Measurements from ENCODE around the gene FGFR2.

Gene FGFR2

GRCh38 chr10:121628859-121629258 is 30.6 kb upstream of the FGFR2 start:
- no peak for TF ChIP-seq MAX (IDR thresholded peaks at IDR 0.05)
- no peak for TF ChIP-seq USF1 (IDR thresholded peaks at IDR 0.05)
- no peak for TF ChIP-seq CEBPB (IDR thresholded peaks at IDR 0.05)
- no peak for TF ChIP-seq YY1 (IDR thresholded peaks at IDR 0.05; ENCODE audit: low read depth)
- no peak for TF ChIP-seq TEAD4 (IDR thresholded peaks at IDR 0.05)
- no peak for TF ChIP-seq CREB1 (IDR thresholded peaks at IDR 0.05; ENCODE audit: low read depth)
- no peak for TF ChIP-seq ZBTB7A (IDR thresholded peaks at IDR 0.05; ENCODE audit: low read depth)
- no peak for TF ChIP-seq REST (IDR thresholded peaks at IDR 0.05; ENCODE audit: low read depth)
- TF ChIP-seq EP300 (IDR thresholded peaks at IDR 0.05; ENCODE audit: borderline replicate concordance) = no peak
- TF ChIP-seq NFIC (IDR thresholded peaks at IDR 0.05) = no peak
- no peak for TF ChIP-seq EGR1 (IDR thresholded peaks at IDR 0.05)
- TF ChIP-seq RAD21 (IDR thresholded peaks at IDR 0.05; ENCODE audit: low read depth) = no peak
- no peak for TF ChIP-seq FOXM1 (IDR thresholded peaks at IDR 0.05; ENCODE audit: borderline replicate concordance, low read depth)

- TF ChIP-seq YY1 (IDR thresholded peaks at IDR 0.05; ENCODE audit: low read depth) (no peak), RAD21 (IDR thresholded peaks at IDR 0.05; ENCODE audit: low read depth) (no peak), CREB1 (IDR thresholded peaks at IDR 0.05; ENCODE audit: low read depth) (no peak), NFIC (IDR thresholded peaks at IDR 0.05) (no peak), USF1 (IDR thresholded peaks at IDR 0.05) (no peak), TAF1 (IDR thresholded peaks at IDR 0.05; ENCODE audit: low read depth) (no peak), REST (IDR thresholded peaks at IDR 0.05; ENCODE audit: low read depth) (no peak), TCF12 (IDR thresholded peaks at IDR 0.05; ENCODE audit: low read depth) (no peak)
These were observed 29.8 kb upstream of the FGFR2 start for GRCh38 chr10:121627876-121628581.

GRCh38 chr10:121624836-121625486 is 26.7 kb upstream of the FGFR2 start:
- no peak for TF ChIP-seq USF1 (IDR thresholded peaks at IDR 0.05)
- no peak for TF ChIP-seq TEAD4 (IDR thresholded peaks at IDR 0.05)
- no peak for TF ChIP-seq YY1 (IDR thresholded peaks at IDR 0.05; ENCODE audit: low read depth)
- no peak for TF ChIP-seq CEBPB (IDR thresholded peaks at IDR 0.05)
- TF ChIP-seq NFIC (IDR thresholded peaks at IDR 0.05) = no peak
- no peak for TF ChIP-seq REST (IDR thresholded peaks at IDR 0.05; ENCODE audit: low read depth)
- no peak for TF ChIP-seq RAD21 (IDR thresholded peaks at IDR 0.05; ENCODE audit: low read depth)
- TF ChIP-seq TAF1 (IDR thresholded peaks at IDR 0.05; ENCODE audit: low read depth) = no peak
- TF ChIP-seq EP300 (IDR thresholded peaks at IDR 0.05; ENCODE audit: borderline replicate concordance) = no peak
- no peak for TF ChIP-seq MAX (IDR thresholded peaks at IDR 0.05)

- TF ChIP-seq TEAD4 (IDR thresholded peaks at IDR 0.05) = no peak
- TF ChIP-seq USF1 (IDR thresholded peaks at IDR 0.05) = no peak
- TF ChIP-seq FOXM1 (IDR thresholded peaks at IDR 0.05; ENCODE audit: borderline replicate concordance, low read depth) = no peak
- TF ChIP-seq NFIC (IDR thresholded peaks at IDR 0.05) = no peak
- no peak for TF ChIP-seq YY1 (IDR thresholded peaks at IDR 0.05; ENCODE audit: low read depth)
- no peak for TF ChIP-seq CREB1 (IDR thresholded peaks at IDR 0.05; ENCODE audit: low read depth)
- no peak for TF ChIP-seq TAF1 (IDR thresholded peaks at IDR 0.05; ENCODE audit: low read depth)
- TF ChIP-seq REST (IDR thresholded peaks at IDR 0.05; ENCODE audit: low read depth) = no peak
- no peak for TF ChIP-seq EP300 (IDR thresholded peaks at IDR 0.05; ENCODE audit: borderline replicate concordance)
- TF ChIP-seq MAX (IDR thresholded peaks at IDR 0.05) = no peak
- TF ChIP-seq CEBPB (IDR thresholded peaks at IDR 0.05) = no peak
- no peak for TF ChIP-seq TCF12 (IDR thresholded peaks at IDR 0.05; ENCODE audit: low read depth)
- TF ChIP-seq EGR1 (IDR thresholded peaks at IDR 0.05) = no peak
- TF ChIP-seq ZBTB7A (IDR thresholded peaks at IDR 0.05; ENCODE audit: low read depth) = no peak
- no peak for TF ChIP-seq RAD21 (IDR thresholded peaks at IDR 0.05; ENCODE audit: low read depth)
These were observed 20.7 kb upstream of the FGFR2 start for GRCh38 chr10:121618906-121619305.

Measured in Ishikawa (cell line).